Measurements from ENCODE around the gene MRAS. TPM values are rescaled to one million over a fixed set of nuclear protein-coding genes. Genes with fewer than 3 reads are reported as not detected.

MRAS gene
- total and polyA plus RNA-seq, 2 donors from 2014 or later: 30.9 to 106 TPM

- no peak overlapping the region for H3K27ac ChIP-seq (ENCODE audit: low read depth in 2 of 2, low read length in 2 of 2)
- no peak for FAIRE-seq
- no peak for TF ChIP-seq CTCF (IDR thresholded peaks at IDR 0.05; ENCODE audit: borderline replicate concordance, extremely low read depth, insufficient read depth)
- H3K9me3 ChIP-seq (ENCODE audit: control insufficient read depth in 2 of 3, insufficient read depth in 1 of 3, low read length in 3 of 3): no peaks in the 10 kb centered on the region
- DNase-seq: no peak
- H3K4me1 ChIP-seq (ENCODE audit: control insufficient read depth in 2 of 3, insufficient read depth in 2 of 3, low read depth in 1 of 3, low read length in 3 of 3): no peaks in the 10 kb centered on the region
- intact Hi-C loops (cut with DNase I): loop anchor here (10.0 kb wide), 1 partner anchor 87 kb away; no protein-coding TSS in a partner anchor
- H3K9ac ChIP-seq (ENCODE audit: low read length in 3 of 3): no peak overlapping the region
- no peak overlapping the region for H3K4me3 ChIP-seq (ENCODE audit: low read length in 3 of 3)
- no peaks in the 10 kb centered on the region for H3K27me3 ChIP-seq (ENCODE audit: control insufficient read depth, insufficient read depth, low read length)
- no peaks in the 10 kb centered on the region for H3K36me3 ChIP-seq (ENCODE audit: control insufficient read depth in 2 of 3, insufficient read depth in 3 of 3, low read length in 3 of 3)
Measured at GRCh38 chr3:138338244-138338643, 10.1 kb upstream of the MRAS start.

- Histone ChIP-seq H3K27me3 (ENCODE audit: control insufficient read depth, insufficient read depth, low read length) (no peaks in the 10 kb centered on the region), H3K9me3 (ENCODE audit: control insufficient read depth in 2 of 3, insufficient read depth in 1 of 3, low read length in 3 of 3) (no peaks in the 10 kb centered on the region), H3K36me3 (ENCODE audit: control insufficient read depth in 2 of 3, insufficient read depth in 3 of 3, low read length in 3 of 3) (no peaks in the 10 kb centered on the region), H3K4me1 (ENCODE audit: control insufficient read depth in 2 of 3, insufficient read depth in 2 of 3, low read depth in 1 of 3, low read length in 3 of 3) (no peaks in the 10 kb centered on the region), H3K4me3 (ENCODE audit: low read length in 3 of 3) (no peak overlapping the region), H3K27ac (ENCODE audit: low read depth in 2 of 2, low read length in 2 of 2) (no peak overlapping the region), H3K9ac (ENCODE audit: low read length in 3 of 3) (no peak overlapping the region)
- no peak for FAIRE-seq
- DNase-seq: no peak
- no peak for TF ChIP-seq CTCF (IDR thresholded peaks at IDR 0.05; ENCODE audit: borderline replicate concordance, extremely low read depth, insufficient read depth)
- intact Hi-C loops (cut with DNase I): loop anchor here (10.0 kb wide), 1 partner anchor 86 kb away; no protein-coding TSS in a partner anchor
Measured at GRCh38 chr3:138338811-138339210, 9.6 kb upstream of the MRAS start.

GRCh38 chr3:138340511-138340910 is 7.9 kb upstream of the MRAS start:
- TF ChIP-seq CTCF (IDR thresholded peaks at IDR 0.05; ENCODE audit: borderline replicate concordance, extremely low read depth, insufficient read depth): no peak
- Histone ChIP-seq H3K9me3 (ENCODE audit: control insufficient read depth in 2 of 3, insufficient read depth in 1 of 3, low read length in 3 of 3) (no peaks in the 10 kb centered on the region), H3K36me3 (ENCODE audit: control insufficient read depth in 2 of 3, insufficient read depth in 3 of 3, low read length in 3 of 3) (no peaks in the 10 kb centered on the region), H3K4me3 (ENCODE audit: low read length in 3 of 3) (no peak overlapping the region), H3K9ac (ENCODE audit: low read length in 3 of 3) (no peak overlapping the region), H3K27me3 (ENCODE audit: control insufficient read depth, insufficient read depth, low read length) (no peaks in the 10 kb centered on the region), H3K27ac (ENCODE audit: low read depth in 2 of 2, low read length in 2 of 2) (no peak overlapping the region), H3K4me1 (ENCODE audit: control insufficient read depth in 2 of 3, insufficient read depth in 2 of 3, low read depth in 1 of 3, low read length in 3 of 3) (no peaks in the 10 kb centered on the region)
- DNase-seq: no peak
- FAIRE-seq: no peak
- intact Hi-C loops (cut with DNase I): no loop called here

GRCh38 chr3:138344754-138345153 is 3.6 kb upstream of the MRAS start:
- TF ChIP-seq CTCF (IDR thresholded peaks at IDR 0.05; ENCODE audit: borderline replicate concordance, extremely low read depth, insufficient read depth): no peak
- peaks cover 0 to 9% (median 3%) of the 10 kb centered on the region in 3 donors for H3K4me1 ChIP-seq (ENCODE audit: control insufficient read depth in 2 of 3, insufficient read depth in 2 of 3, low read depth in 1 of 3, low read length in 3 of 3)
- no peak overlapping the region for H3K27ac ChIP-seq (ENCODE audit: low read depth in 2 of 2, low read length in 2 of 2)
- no peaks in the 10 kb centered on the region for H3K36me3 ChIP-seq (ENCODE audit: control insufficient read depth in 2 of 3, insufficient read depth in 3 of 3, low read length in 3 of 3)
- H3K27me3 ChIP-seq (ENCODE audit: control insufficient read depth, insufficient read depth, low read length): no peaks in the 10 kb centered on the region
- H3K9ac ChIP-seq (ENCODE audit: low read length in 3 of 3): no peak overlapping the region
- intact Hi-C loops (cut with DNase I): no loop called here
- FAIRE-seq: no peak
- no peaks in the 10 kb centered on the region for H3K9me3 ChIP-seq (ENCODE audit: control insufficient read depth in 2 of 3, insufficient read depth in 1 of 3, low read length in 3 of 3)
- no peak for DNase-seq
- no peak overlapping the region for H3K4me3 ChIP-seq (ENCODE audit: low read length in 3 of 3)
